ENCODE measurements around the gene SLC15A3. TPM values are rescaled to one million over a fixed set of nuclear protein-coding genes. Genes with fewer than 3 reads are reported as not detected.
"Not testable (repeated sequence)": the region's sequence is repeated elsewhere in the genome, so short reads cannot be mapped to it uniquely, and the experiment has no call there.

SLC15A3 gene
- total RNA-seq, 1 experiment from 2014 or later = 0.32 TPM

GRCh38 chr11:60977224-60977623 is 25.2 kb upstream of the SLC15A3 start:
- no peak for DNase-seq (ENCODE audit: low read depth)

GRCh38 chr11:60974726-60975125 is 22.8 kb upstream of the SLC15A3 start:
- DNase-seq (ENCODE audit: low read depth) = no peak

- not testable (repeated sequence) for DNase-seq (ENCODE audit: low read depth)
Observed at GRCh38 chr11:60974316-60974715, 22.3 kb upstream of the SLC15A3 start.

GRCh38 chr11:60973699-60974098 is 21.7 kb upstream of the SLC15A3 start:
- DNase-seq (ENCODE audit: low read depth) = no peak

- no peak for DNase-seq (ENCODE audit: low read depth)
Observed at GRCh38 chr11:60972182-60973030, 20.4 kb upstream of the SLC15A3 start.

- no peak for DNase-seq (ENCODE audit: low read depth)
Observed at GRCh38 chr11:60971520-60971919, 19.5 kb upstream of the SLC15A3 start, which contains the start of gene CD6. Gene CD6 (plus strand): TSS chr11:60971680. CDS start chr11:60971866, 186 bp downstream.

GRCh38 chr11:60970890-60971289 is 18.9 kb upstream of the SLC15A3 start:
- DNase-seq (ENCODE audit: low read depth) = no peak

GRCh38 chr11:60970369-60970774 is 18.4 kb upstream of the SLC15A3 start:
- DNase-seq (ENCODE audit: low read depth) = peak; percentile 36

GRCh38 chr11:60968223-60968622 is 16.2 kb upstream of the SLC15A3 start:
- no peak for DNase-seq (ENCODE audit: low read depth)

GRCh38 chr11:60966890-60967289 is 14.9 kb upstream of the SLC15A3 start:
- DNase-seq (ENCODE audit: low read depth) = no peak

- DNase-seq (ENCODE audit: low read depth) = no peak
Observed at GRCh38 chr11:60964801-60965200, 12.8 kb upstream of the SLC15A3 start.

GRCh38 chr11:60960405-60960804 is 8.4 kb upstream of the SLC15A3 start:
- no peak for DNase-seq (ENCODE audit: low read depth)

GRCh38 chr11:60959431-60959830 is 7.5 kb upstream of the SLC15A3 start:
- DNase-seq (ENCODE audit: low read depth) = no peak

GRCh38 chr11:60957188-60957587 is 5.2 kb upstream of the SLC15A3 start:
- peak; percentile 11 for DNase-seq (ENCODE audit: low read depth)

- DNase-seq (ENCODE audit: low read depth) = no peak
Observed at GRCh38 chr11:60955571-60955970, 3.6 kb upstream of the SLC15A3 start.

- DNase-seq (ENCODE audit: low read depth) = no peak
Observed at GRCh38 chr11:60954421-60954820, 2.4 kb upstream of the SLC15A3 start.

- DNase-seq (ENCODE audit: low read depth) = peak; percentile 34
Observed at GRCh38 chr11:60953781-60954180, 1.8 kb upstream of the SLC15A3 start.

GRCh38 chr11:60952742-60953170 is 780 bp upstream of the SLC15A3 start:
- DNase-seq (ENCODE audit: low read depth) = no peak

GRCh38 chr11:60951606-60951903 is 421 bp downstream of the SLC15A3 start:
- no peak for DNase-seq (ENCODE audit: low read depth)

GRCh38 chr11:60950933-60951605 is 907 bp downstream of the SLC15A3 start:
- no peak for DNase-seq (ENCODE audit: low read depth)

- DNase-seq (ENCODE audit: low read depth) = no peak
Observed at GRCh38 chr11:60950024-60950423, 2.0 kb downstream of the SLC15A3 start.

GRCh38 chr11:60948250-60948649 is 3.7 kb downstream of the SLC15A3 start:
- no peak for DNase-seq (ENCODE audit: low read depth)

- DNase-seq (ENCODE audit: low read depth) = no peak
Observed at GRCh38 chr11:60947700-60948099, 4.3 kb downstream of the SLC15A3 start.

Data from HT1080 (cell line).